GM19099 (cell line): ENCODE measurements around the gene CSMD2.

ENCODE experiments used
- POLR2A ChIP-seq: IDR thresholded peaks from 3 replicates; pipeline ENCODE4 v1.6.1; 2011; ENCODE audit warnings: low read depth; ENCODE audit not compliant: insufficient read length; ENCODE audit errors: extremely low read depth

Gene CSMD2

DNA sequence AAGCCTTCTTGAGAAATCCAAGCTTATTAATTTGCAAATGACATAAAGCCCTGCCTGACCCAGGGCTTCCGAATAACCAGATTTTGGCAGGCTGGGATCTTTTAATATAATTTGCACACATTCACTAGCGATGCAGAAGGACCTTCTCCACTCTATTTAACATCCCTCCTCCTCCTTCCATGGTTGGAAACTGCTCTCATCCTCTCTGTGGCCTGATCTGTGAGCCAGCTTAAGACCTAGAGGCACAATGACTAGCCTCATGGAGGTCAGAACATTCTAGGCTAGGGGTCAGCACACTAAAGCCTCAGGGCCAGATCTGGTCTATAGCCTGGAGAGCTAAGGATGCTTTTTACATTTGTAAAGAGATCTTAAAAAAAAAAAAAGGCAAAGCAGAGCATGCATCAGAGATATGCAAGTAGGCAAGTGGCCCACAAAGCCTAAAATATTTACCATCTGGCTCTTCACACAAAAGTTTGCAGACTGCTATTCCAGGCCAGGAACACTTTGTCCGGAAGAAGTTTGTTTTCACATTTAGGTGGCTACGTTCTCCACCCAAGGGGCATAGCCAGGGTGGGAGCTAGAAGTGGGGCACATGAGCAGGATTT lies 439.4 kb downstream of the CSMD2 start:
- TF ChIP-seq POLR2A, result no peak

GRCh38 chr1:33725037-33725436 lies 440.0 kb downstream of the CSMD2 start:
- no peak for TF ChIP-seq POLR2A

GRCh38 chr1:33724348-33724747 lies 440.7 kb downstream of the CSMD2 start:
- TF ChIP-seq POLR2A, result no peak

DNA sequence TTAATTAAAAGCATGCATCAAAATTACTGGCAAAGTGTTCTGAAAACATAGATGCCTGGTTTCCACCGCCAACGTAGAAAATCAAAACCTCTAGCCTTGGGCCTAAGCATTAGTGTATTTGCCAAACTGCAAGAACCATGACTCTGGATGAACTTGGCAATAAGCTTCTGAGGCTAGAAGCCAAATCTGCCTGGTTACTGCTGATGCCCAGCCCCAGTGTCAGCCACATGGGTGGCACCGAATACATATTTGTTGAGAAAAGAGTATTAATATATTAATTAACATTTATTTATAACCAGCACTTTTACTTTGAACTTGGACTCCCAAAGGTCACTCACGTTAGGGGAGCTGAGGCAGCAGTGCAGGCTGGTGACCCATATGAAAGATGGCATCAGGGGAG lies 441.8 kb downstream of the CSMD2 start:
- TF ChIP-seq POLR2A, result no peak

DNA sequence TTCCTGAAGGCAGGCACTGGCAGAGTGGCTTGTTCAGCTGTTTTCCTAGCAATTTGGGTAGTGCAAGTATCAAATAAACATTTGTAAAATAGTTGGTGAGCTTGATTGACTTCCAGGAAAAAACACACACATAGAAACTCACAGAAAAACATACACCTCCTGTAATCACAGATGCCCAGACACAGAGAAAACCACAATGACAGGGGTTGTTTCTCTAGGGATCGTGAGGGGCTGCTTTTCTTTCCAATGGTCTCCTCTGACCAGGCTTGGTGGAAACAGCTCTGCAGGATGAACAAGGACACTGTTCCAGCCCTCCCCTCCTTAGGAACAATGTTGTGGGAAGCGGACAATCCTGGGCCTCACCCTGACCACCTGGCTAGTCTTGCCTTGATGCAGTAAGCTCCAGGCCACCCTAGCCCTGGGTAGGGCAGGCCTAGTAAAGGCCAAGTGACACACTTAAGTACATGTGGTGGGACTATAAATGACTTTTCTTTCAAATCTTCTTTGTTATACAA lies 443.7 kb downstream of the CSMD2 start:
- TF ChIP-seq POLR2A, result no peak

DNA sequence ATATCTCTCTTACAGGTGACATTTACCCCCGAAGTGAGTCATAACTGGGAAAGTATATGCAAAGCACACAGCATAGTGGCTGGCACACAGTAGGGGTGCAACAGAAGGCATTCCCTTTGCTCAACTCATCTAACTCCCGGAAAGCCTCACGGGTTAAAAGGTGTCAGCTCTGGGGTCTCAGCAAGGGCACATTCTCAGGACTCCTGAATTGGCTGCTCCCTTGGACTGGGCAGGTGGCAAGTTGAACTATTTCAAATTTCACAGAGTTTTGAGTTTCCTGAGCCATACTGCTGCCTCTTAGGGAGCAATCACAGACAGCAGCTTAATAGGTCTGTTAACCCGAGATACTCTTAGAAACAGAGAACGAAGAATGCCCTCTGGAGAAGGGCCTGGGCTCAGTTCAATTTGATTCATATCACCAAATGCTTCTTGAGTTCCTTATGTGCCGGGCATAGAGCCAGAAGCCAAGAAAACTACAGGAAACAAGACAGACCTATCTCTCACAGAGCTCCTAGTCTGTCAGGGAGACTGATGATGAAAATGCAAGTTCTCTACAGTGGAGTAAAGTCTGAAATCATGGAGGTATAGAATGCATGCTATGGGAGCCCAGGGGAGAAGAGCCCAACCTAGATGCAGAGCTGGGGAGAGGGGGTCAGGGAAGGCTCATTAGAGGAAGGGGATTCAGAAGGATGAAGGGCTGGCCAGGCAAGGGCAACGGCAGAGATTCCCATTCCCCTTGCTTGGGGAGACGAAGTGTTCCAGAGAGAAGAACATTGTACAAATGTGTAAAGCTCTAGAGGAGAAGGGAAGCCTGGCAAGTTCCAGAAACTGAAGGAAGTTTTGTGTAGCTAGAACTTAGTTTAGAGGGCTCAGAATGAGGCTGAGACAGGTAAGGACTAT lies 445.0 kb downstream of the CSMD2 start:
- TF ChIP-seq POLR2A, result no peak

DNA sequence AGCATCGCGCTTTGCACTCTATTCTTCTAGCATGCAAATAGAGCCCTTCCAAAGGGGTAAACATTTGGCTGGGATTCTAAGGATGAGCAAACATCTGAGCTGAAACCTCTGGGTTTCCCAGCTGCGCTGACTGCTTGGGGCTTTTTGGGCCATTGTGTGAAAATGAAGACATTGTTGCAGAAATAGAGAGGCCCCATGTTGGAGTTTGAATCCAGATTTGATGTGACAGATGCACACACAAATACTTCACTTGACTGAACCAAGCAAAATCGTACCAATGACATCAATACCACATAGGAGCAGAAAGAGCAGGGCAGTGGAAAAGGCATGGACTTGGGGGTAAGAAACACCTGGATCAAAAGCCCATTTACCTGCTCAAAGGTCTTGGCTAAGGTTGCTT lies 445.7 kb downstream of the CSMD2 start:
- TF ChIP-seq POLR2A, result no peak

DNA sequence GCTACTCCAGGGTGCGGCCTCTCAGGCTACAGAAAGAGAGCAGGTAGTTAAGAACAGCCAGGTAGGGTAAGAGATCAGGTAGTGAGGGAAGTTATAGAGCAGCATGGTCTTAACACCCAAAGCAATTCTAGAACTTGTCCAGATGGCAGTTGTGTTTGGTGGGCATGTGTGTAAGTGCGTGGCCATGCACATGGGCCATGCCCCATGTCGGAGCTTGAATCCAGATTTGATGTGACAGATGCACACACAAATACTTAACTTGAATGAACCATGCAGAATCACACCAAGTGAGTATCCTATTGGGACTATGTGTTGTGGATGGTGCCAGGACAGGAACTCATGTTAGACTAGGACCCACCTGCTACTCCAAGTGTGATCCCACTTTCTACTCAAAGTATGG lies 446.8 kb downstream of the CSMD2 start:
- TF ChIP-seq POLR2A, result no peak

DNA sequence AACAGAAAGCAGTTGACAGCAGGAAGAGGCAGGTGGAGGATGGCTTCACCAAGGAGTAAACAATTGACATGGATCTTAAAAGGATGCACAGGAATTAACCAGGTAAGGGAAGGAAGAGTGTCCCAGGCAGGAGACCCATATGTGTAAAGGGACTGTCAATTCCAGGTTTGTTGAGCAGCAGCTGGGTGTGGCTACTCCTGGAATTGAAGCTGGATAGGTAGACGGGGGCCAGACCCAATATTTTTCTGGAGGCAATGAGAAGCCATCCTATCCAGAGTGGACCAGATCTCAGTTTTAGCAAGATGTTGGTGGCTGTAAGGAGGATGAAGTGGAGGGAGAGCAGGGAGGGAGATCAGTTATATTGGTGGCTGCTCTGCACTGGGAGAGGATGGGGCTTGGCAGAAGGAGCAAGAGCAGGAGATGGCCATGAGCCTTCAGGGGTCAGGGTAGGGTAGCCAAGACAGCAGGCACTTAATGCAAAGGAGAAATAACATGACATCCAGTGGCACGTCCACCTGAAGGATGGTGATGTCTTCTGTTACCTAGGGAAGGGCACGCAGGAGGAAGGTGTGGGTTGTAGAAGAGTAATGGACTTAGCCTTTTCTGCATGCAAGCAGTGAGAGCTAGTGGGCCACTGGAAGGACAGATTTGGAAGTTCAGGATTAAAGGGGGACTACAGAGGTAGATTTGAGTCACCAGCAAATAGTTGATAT lies 447.9 kb downstream of the CSMD2 start:
- no peak for TF ChIP-seq POLR2A

GRCh38 chr1:33715195-33715811 lies 449.7 kb downstream of the CSMD2 start:
- TF ChIP-seq POLR2A, result no peak

- no peak for TF ChIP-seq POLR2A
Measured at GRCh38 chr1:33714421-33714820, 450.6 kb downstream of the CSMD2 start.

- TF ChIP-seq POLR2A, result no peak
Measured at GRCh38 chr1:33713058-33713877, 451.8 kb downstream of the CSMD2 start.

DNA sequence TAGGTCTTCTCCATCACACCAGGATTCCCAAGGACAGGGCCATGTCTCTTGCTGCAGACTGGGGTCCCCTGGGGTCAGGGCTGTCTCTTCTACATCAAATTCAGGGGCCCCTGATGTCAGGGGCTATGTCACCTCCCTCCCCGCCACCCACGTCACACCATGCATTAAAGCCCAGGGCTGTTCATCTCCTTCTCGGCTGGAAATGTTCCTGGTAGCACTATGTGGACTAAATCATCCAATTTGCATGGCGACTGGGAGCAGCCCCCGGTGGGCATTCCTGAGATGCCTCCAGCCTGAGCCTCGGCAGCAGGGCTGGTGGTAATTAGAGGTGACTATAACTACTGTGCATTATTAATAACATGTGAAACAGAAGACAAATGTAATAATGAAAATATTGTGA lies 452.8 kb downstream of the CSMD2 start:
- TF ChIP-seq POLR2A, result no peak

DNA sequence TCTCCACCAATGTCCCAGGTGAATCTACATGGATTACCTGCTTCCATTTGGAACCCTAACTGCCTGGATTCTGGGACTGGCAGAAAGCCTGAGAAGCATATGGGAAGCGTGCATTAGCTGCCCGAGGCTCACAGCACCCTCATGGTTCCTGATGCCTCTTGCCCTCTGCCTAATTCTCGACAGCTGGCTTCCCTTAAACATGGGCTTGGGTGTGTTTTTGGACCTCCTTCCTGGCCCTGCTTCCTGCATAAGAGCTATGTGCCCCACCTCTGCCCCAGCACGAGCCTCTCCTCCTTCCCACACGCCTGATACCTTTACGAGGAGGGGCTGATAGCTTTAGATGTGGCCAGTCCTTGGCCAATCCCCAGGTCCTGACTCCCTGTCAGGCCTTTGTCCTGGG lies 453.5 kb downstream of the CSMD2 start:
- no peak for TF ChIP-seq POLR2A
